ENCODE results near the gene FAM9A.
A peak's percentile ranks its signal among the peaks of the same experiment; 100 is the strongest.
"Not testable (repeated sequence)": the region's sequence is repeated elsewhere in the genome, so short reads cannot be mapped to it uniquely, and the experiment has no call there.

Gene FAM9A

DNA sequence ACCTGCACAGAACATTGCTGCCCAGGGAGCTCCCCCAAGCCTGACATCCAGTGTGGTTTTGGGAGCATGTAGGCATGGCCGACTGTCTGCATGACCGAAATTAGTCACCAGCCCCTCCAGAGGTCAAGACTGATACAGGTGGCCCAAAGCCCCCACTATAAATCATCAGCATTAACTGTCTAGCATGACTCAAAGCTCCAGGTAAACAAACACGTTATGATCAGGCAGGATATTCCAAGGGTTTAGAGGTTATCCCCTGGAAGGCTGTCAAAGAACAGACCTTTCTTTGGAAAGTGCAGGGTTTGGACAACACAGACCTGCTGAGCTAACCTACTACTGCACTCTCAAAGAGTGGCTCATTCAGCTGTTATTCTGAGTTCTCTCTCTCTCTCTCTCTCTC lies 2.1 kb upstream of the FAM9A start:
- DNase-seq (ENCODE audit: low spot score) = no peak

DNA sequence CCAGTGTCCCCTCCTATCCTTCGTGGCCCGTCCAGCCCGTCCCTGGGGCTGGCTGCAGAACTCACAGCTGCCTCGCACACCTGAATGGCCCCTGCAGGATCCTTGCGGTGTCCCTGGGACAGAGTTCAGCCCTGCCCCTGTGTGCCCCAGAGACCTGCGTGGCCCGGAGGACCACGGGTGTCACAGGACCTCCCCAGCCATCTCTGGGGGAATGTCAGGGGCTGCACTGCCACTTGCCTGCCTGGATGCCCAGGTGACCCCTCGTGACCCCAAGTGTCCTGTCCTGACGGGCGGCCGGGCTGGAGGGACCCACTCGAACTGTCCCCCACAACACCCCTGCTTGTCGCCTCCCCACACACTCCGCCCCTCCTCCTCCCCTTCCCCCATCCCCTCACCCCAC lies 832 bp downstream of the FAM9A start:
- not testable (repeated sequence) for DNase-seq (ENCODE audit: low spot score)

DNA sequence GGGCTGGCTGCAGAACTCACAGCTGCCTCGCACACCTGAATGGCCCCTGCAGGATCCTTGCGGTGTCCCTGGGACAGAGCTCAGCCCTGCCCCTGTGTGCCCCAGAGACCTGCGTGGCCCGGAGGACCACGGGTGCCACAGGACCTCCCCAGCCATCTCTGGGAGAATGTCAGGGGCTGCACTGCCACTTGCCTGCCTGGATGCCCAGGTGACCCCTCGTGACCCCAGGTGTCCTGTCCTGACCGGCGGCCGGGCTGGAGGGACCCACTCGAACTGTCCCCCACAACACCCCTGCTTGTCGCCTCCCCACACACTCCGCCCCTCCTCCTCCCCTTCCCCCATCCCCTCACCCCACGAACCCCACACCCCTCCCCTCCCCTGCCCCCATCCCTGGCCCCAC lies 1.9 kb downstream of the FAM9A start:
- DNase-seq (ENCODE audit: low spot score) = not testable (repeated sequence)

DNA sequence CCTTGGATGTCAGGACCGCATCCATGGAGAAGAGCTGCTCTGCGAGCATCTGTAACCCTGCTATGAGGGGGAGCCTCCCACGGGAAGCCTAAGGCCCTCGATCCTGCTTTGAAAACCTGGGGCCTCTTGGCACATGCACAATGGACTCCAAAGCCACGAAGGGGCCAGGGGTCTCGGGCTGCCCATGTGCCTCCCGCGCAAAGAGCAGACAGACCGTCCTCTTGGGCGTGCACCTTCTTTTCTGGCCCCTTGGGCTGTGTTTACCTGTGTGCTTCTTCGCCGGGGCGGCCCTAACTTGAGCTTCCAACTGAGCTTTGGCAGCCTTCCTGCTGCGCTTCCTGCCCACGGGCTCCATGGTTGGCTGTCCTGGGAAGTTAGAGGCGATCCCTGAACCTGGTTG lies 2.5 kb downstream of the FAM9A start:
- not testable (repeated sequence) for DNase-seq (ENCODE audit: low spot score)

DNA sequence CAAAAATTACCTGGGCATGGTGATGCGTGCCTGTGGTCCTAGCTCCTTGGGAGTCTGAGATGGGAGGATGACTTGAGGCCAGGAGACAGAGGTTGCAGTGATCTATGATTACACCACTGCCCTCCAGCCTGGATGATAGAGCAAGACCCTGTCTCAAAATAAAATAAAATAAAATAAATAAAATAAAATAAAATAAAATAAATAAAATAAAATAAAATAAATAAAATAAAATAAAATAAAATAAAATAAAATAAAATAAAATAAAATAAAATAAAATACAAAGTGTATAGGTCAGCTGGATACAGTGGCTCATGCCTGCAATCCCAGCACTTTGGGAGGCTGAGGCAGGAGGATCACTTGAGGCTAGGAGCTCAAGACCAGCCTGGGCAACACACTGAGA lies 14.1 kb downstream of the FAM9A start:
- DNase-seq (ENCODE audit: low spot score) = not testable (repeated sequence)

DNA sequence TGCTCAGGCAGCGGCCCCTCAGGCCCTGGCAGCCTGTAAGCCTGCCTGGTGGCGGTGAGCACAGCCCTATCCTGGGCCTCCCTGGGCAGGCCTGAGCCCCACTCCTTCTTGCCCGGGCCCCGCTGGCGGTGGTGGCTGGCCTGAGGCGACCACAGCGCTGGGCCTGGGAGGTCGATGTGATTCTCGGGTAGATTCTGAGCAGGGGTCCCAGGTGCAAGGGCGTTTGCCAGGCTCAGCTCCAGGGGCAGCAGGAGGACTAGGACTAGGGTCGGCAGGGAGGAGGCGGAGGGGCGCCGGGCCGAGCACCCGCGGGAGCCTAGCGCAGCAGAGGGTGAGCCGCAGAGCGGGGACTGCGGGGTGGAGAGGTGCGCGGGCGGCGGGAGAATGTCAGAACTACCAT lies 17.0 kb downstream of the FAM9A start:
- DNase-seq (ENCODE audit: low spot score) = no peak

DNA sequence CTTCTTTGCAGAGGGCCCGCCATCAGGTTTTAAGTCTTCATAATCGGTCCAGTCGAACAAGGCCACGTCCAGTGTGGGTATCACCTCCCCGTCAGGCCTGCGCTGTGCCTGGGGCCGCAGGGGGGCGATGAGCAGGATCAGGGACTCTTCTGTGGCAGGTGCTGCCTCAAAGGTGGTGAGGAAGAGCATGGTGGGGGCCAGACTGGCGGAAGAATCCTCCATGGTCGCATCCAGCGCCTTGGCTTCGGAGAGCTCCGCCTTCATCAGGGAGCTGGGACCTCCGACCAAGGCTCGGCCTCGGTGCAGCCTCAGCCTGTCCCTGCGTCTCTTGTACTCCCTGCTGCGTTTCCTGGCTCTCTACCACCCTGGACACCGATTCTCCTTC lies 17.5 kb downstream of the FAM9A start:
- DNase-seq (ENCODE audit: low spot score) = no peak

DNA sequence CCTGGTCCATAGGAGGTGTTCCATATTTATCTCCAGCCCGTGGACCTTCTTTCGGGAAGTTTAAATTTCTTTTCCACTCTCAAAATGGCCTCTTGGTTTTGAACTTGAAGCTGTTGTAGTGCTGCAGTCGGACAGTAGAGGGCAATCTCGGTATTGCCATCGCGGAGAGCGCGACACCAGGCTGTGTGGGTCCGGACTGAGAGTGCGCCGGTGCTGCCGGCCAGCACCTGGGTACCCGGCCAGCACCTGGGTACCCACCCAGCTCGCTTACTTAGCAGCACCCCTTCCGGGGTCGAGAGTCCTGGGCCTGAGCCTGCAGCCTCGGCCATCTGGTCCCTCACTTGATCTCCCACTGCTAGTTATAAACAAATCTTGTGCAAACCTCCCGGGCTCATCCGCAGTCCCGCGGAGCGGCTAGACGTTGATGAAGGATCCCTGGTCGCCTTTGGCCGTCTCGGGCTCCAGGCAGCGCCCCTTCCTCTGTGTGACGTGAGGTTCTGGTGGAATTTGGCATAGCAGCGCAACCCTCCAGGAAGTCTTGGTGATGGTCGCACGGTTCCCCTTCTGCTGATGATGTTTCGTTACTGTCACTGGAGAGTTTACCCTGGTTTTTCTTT lies 18.0 kb downstream of the FAM9A start:
- peak; percentile 0 for DNase-seq (ENCODE audit: low spot score)

DNA sequence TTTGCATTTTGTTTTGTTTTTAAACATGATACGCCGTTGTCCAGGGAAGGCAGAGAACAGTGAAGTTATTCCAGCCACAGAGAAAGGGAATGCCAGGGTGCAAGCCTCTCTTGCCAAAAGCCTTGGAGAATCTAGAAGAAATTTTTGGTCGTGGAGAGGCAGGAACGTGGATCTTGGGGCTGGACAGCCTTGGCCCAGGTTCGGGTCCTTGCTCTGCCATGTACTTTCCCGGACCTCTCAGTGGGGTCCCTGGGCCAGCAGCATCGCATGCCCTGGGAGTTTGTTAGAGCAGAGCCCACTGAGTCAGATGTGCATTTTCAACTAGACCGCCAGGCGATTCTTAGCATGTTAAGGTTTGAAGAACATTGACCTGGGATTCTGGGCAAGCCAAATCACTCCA lies 18.6 kb downstream of the FAM9A start:
- DNase-seq (ENCODE audit: low spot score) = no peak

DNA sequence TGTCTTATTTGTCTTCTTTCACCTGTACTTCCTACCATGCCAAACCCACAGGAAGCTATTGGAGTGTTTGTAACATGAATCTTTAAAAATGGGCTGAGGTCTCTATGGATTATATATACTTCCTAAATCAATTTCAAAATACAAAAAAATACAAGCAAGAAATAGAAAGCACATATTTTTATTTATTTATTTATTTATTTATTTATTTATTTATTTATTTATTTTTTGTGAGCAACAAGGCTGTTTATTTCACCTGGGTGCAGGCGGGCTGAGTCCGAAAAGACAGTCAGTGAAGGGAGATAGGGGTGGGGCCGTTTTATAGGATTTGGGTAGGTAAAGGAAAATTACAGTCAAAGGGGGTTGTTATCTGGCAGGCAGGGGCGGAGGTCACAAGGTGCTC lies 19.3 kb downstream of the FAM9A start:
- DNase-seq (ENCODE audit: low spot score) = not testable (repeated sequence)

DNA sequence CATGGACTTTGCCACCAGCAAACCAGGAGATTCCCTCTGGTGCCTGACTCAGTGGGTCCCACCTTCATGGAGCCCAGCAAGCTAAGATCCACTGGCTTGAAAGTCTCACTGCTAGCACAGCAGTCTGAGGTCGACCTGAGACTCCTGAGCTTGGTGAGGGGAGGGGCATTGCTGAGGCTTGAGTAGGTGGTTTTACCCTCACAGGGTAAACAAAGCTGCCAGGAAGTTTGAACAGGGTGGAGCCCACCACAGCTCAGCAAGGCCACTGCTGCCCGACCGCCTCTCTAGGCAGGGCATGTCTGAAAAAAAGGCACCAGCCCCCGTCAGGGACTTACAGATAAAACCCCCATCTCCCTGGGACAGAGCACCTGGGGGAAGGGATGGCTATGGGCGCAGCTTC lies 28.1 kb downstream of the FAM9A start:
- DNase-seq (ENCODE audit: low spot score) = no peak

DNA sequence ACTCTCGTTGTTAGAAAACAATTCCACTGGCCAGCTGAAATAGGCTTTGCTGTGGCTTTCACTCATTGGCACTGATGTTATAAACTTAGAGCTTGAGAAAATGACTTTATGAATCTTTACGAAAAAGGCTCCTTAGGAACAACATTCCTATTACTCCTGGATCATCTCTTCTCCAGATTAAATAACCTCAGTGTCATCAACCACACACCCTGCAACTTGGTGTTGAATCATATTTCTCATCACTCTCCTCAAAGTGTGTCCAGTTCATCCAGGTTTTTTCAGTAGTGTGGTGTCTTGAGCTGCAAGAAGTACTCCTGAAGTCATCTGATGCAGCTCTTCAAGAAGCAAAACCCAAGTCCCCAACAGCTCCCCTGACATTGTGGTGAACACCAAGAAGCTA lies 41.2 kb downstream of the FAM9A start:
- no peak for DNase-seq (ENCODE audit: low spot score)

DNA sequence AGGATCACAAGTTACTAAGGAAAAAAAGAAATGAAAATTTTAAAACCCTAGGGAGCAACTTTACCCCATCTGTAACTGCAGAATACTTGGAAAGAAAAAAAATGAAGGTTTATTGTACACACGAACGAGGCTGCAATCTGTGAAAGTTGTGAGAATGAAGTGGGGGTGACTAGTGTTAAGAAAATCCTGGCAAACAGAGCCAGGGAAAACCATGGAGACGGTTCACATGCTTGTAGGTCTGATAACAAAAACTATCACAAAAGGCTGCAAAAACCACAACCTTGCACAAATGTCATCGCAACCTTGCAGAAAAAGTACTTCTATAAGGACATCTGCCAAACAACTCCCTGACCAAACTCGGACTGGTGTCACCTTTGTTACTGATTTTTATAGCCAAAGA lies 42.5 kb downstream of the FAM9A start:
- DNase-seq (ENCODE audit: low spot score) = not testable (repeated sequence)

DNA sequence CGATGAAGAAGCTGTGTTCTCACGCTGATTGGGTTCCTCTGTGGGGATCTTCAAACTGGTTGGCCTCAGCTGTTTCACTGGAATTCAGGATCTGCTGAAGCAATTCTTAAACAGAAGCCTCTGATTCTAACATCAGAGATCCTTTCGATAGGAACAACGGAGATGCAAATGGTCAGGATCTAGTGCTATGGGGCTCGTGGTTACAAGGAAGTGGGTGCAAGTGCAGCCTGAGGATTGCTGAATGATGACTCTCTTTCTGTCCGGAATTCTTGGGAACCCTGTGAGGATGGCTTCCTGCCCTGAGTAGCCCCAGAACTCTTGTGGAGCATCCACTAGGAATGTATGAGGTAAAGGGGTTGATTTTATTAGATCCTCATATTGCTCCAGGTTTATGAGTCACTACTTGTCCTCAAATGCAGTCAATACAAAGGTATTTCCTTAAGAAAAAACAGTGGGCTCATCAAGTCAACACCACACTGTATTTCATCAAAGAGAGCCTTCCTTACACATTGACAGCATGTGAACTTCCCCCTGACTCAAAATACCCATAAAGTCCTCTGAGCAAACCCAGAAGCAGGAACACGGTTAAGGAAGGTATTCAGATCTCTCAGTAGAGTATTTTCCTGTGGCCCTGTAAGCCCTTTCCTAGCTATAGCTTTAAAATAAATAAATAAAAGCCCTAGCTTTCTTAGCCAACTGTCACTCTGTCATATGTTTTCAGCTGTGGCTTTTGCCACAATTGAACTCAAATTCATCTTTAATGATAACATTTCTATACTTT lies 43.4 kb downstream of the FAM9A start:
- not testable (repeated sequence) for DNase-seq (ENCODE audit: low spot score)

DNA sequence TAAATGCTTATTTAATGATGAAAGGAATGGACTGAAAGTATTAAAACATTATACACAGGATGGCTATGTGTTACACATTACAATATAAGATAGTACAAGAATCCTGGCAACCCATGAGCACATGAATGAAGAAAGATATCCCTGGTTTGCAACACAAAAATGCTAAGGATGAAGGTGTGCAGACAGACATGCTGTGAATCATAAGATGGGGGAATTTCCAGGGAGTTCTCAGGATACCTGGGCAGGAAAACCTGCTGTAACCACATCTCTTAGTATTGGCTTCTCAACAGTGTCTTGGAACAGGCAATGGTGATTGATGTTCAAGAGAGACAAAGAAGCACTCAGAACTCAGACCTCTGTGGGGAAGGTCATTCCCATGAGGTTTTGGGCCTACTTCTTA lies 45.4 kb downstream of the FAM9A start:
- no peak for DNase-seq (ENCODE audit: low spot score)

DNA sequence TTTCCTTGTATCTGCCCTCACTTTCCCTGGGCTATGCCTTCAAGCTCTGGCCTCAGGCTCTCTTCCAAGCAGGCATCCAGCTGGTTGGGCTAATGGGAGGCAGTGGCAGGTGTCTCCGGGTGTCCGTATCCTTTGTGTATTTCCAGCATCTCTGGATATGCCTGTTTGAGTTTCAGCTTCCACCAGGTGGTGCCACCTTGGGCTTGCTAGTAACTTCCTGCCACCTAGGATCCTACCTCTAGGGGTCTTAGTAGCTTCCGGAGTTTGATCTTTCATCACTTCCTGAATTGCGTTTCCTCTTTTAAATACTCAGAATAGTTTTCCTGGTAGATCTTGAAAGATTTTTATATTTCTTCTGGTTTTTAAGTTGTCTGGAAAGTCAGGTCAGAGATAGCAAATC lies 46.1 kb downstream of the FAM9A start:
- DNase-seq (ENCODE audit: low spot score) = no peak

DNA sequence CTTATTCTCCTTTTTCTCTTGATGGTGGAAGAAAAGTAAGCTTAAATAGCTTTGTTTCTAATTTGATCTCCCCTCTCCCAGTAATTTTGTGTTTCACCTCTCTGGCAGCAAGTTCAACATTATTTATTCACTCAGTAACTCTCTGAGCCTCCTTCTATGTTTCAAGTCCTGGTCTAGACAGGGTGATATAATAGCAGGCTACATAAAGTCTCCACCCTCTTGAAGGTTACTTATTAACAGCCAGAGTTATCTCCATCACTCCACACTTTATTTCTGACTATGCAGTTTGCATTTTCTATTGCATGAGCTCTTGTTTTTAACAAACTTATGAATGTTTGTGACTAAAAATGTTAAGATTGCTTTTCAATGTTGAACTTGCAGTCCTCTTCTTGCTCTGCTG lies 51.5 kb downstream of the FAM9A start:
- DNase-seq (ENCODE audit: low spot score) = no peak

DNA sequence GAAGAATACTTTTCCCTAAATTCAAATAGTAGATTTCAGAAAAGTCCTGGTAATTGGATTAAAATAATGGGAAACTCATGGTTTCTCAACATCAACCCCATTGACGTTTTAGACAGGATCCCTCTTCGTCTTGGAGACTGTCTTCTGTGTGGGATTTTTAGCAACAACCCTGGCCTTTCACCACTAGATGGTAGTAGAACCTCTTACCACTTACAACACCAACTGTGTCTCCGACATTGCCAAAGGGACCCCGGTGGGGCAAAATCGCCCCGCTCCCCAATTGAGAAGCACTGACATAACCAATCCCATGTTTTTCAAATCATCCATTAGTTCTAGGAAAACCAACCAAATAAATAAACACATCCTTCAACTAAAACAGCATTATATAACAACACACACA lies 52.3 kb downstream of the FAM9A start:
- no peak for DNase-seq (ENCODE audit: low spot score)

DNA sequence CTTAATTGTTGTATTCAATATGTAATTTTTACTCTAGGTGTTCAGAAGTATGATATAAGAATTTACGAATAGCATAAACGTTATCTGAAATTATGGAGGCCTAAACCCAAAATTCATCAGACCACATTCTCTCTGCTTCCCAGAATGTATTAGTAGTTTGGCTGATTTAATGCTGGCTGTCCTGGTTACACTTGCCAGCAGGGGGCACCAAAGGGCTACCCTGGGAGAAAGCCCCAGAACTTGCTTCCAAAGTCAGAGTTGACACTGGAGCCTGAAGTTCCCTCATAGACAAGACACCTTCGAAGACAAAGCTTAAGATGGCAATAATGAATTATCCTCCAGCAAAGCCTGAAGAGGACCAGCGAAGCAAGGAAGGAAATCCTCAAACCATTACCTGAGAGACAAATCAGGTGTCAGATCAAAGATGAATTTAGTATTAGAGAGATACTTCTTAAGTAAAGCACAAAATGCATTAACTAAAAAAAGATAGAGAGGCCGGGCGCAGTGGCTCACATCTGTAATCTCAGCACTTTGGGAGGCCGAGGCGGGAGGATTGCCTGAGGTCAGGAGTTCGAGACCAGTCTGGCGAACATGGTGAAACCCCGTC lies 58.0 kb downstream of the FAM9A start:
- no peak for DNase-seq (ENCODE audit: low spot score)

DNA sequence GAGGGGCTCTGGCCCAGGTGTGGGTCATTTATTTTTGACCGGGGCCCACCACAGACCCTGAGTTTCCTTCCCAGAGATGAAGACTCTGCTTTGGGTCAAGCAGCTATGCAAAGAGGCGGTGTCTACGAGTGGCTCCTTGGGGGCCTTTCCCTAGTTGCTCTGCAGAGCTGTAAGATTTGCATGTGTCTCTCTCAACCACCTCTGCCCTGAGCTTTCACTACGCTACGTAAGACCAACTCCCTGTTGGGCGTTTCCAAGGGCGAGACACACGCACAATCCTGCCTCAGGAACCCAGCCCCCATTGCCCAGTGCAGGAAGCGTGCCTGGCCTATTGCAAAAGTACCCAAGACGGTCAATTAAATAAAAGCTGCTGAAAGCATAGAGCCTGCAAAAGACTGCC lies 59.2 kb downstream of the FAM9A start:
- DNase-seq (ENCODE audit: low spot score) = no peak
